Measurements from ENCODE around the gene FIZ1. TPM values are rescaled to one million over a fixed set of nuclear protein-coding genes. Genes with fewer than 3 reads are reported as not detected.
A peak's percentile ranks its signal among the peaks of the same experiment; 100 is the strongest.

The FIZ1 gene
- total and polyA plus RNA-seq, 2 experiments from 2014 or later: 5.4 to 10.1 TPM

DNA sequence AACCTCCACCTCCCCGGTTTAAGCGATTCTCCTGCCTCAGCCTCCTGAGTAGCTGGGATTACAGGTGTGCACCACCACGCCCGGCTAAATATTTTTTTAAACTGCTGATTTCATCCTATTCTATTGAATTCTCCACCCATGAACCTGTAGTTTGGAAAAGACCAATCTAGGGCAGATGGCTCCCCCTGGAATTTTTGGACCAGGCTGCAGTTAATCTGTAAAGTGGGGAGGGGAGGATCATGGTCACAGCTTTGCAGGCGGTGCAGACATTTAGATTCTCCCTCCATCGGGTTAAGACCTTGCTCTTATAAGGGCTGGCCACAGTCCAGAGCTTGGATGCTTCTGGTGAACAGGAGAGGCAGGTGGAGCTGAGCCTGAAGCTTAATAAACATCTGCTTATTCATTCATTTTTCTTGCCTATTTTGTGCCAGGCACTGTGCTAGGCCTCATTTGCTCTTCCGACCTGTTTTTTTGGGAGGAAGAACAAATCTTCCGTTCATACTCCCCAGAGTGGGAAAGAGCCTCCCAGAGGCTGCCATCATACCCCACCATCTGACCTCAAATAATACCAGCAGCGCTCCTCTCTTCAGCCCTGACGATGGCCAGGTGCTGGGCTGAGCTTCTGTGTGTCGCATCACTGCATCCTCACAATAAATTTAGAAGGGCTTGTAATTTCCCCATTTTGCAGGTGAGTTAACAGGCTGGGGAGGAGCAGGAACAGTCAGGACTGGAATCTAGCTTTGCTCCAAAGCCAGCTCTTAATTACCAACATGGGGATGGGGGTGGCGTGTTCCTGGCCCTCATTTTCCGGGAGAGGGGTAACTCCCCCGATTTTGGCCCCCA is 47.8 kb upstream of the FIZ1 start:
- no peaks in the 10 kb centered on the region for H3K9me2 ChIP-seq (ENCODE audit: insufficient read depth)
- no peak overlapping the region for H3K27ac Mint-ChIP-seq
- H3K4me2 ChIP-seq: peak overlapping the region; percentile 87
- peaks cover 41% of the 10 kb centered on the region for H3K36me3 Mint-ChIP-seq (ENCODE audit: low read depth)
- H3K79me2 ChIP-seq (replicated peaks; ENCODE audit: insufficient read depth): peaks cover 37% of the 10 kb centered on the region
- no peak for ATAC-seq
- H3K4me1 ChIP-seq (ENCODE audit: insufficient read depth): no peaks in the 10 kb centered on the region; the same call in 1 of the 2 replicates
- H3K27ac ChIP-seq (ENCODE audit: low read depth): peak overlapping the region; percentile 59; the same call in 1 of the 2 replicates
- peaks cover 41% of the 10 kb centered on the region for H3K27me3 Mint-ChIP-seq (ENCODE audit: insufficient read depth, low read depth, poor library complexity)
- no peaks in the 10 kb centered on the region; the same call in 2 of the 3 replicates for H3K9me3 Mint-ChIP-seq
- no peaks in the 10 kb centered on the region for H3K36me3 ChIP-seq (ENCODE audit: insufficient read depth)
- peak overlapping the region; percentile 84; the same call in 1 of the 2 replicates for H2AFZ ChIP-seq
- no peaks in the 10 kb centered on the region for H3K27me3 ChIP-seq (ENCODE audit: insufficient read depth)
- peak overlapping the region; percentile 65 for H3K4me3 ChIP-seq
- no peak for DNase-seq (ENCODE audit: low spot score)
- H4K20me1 ChIP-seq (replicated peaks; ENCODE audit: insufficient read depth): no peaks in the 10 kb centered on the region
- no peak for TF ChIP-seq JUNB (IDR thresholded peaks at IDR 0.05; ENCODE audit: unreplicated experiment)
- 0 out of 2 replicates have a peak, but pooled peaks have one; percentile 4 for TF ChIP-seq POLR2AphosphoS5 (IDR thresholded peaks at IDR 0.05; ENCODE audit: low read depth)
- H3K4me1 Mint-ChIP-seq: peaks cover 32% of the 10 kb centered on the region
- H3F3A ChIP-seq (replicated peaks; ENCODE audit: low read depth): peaks cover 15% of the 10 kb centered on the region
- H3K4me3 Mint-ChIP-seq: peak overlapping the region; percentile 84

DNA sequence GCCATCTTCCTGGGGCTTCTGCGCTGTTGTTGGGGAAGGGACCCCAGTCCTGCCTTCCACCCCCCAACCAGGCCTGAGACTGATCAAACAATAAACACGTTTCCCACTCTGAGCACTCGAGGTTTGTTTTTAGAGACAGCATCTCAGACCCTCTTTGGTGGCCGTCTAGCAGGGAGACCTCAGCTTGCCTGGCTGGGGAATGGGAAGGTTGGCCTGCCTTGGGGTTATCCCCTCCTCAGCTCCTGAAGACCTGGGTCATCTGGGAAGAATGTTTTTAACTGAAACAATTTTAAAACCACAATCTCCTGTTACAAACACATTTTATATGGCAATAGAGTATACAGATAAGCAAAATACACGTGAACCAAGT is 46.2 kb upstream of the FIZ1 start:
- H3K27ac Mint-ChIP-seq: no peak overlapping the region
- TF ChIP-seq ZNF331 (CRISPR knock-in tag; IDR thresholded peaks at IDR 0.05; ENCODE audit: low read depth) (no peak), ETS1 (IDR thresholded peaks at IDR 0.05) (no peak), NANOG (IDR thresholded peaks at IDR 0.05; ENCODE audit: borderline replicate concordance) (no peak), ZNF114 (CRISPR knock-in tag; IDR thresholded peaks at IDR 0.05) (no peak), JUNB (IDR thresholded peaks at IDR 0.05; ENCODE audit: unreplicated experiment) (no peak), STAT1 (IDR thresholded peaks at IDR 0.05; ENCODE audit: unreplicated experiment) (no peak), EZH2 (IDR thresholded peaks at IDR 0.05; ENCODE audit: low read depth, unreplicated experiment) (no peak), CREB1 (CRISPR knock-in tag; IDR thresholded peaks at IDR 0.05; ENCODE audit: low read depth) (no peak), ZNF462 (CRISPR knock-in tag; IDR thresholded peaks at IDR 0.05) (no peak)
- TF ChIP-seq, protein P1, sequence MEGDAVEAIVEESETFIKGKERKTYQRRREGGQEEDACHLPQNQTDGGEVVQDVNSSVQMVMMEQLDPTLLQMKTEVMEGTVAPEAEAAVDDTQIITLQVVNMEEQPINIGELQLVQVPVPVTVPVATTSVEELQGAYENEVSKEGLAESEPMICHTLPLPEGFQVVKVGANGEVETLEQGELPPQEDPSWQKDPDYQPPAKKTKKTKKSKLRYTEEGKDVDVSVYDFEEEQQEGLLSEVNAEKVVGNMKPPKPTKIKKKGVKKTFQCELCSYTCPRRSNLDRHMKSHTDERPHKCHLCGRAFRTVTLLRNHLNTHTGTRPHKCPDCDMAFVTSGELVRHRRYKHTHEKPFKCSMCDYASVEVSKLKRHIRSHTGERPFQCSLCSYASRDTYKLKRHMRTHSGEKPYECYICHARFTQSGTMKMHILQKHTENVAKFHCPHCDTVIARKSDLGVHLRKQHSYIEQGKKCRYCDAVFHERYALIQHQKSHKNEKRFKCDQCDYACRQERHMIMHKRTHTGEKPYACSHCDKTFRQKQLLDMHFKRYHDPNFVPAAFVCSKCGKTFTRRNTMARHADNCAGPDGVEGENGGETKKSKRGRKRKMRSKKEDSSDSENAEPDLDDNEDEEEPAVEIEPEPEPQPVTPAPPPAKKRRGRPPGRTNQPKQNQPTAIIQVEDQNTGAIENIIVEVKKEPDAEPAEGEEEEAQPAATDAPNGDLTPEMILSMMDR (conservative IDR thresholded peaks at IDR 0.05; ENCODE audit: low read depth in 2 of 2): no peak

More for the DNA sequence above, 46.2 kb upstream of the FIZ1 start:
- peaks cover 25% of the 10 kb centered on the region for H3K4me1 Mint-ChIP-seq
- H3F3A ChIP-seq (replicated peaks; ENCODE audit: low read depth): peaks cover 22% of the 10 kb centered on the region
- DNase-seq (ENCODE audit: low spot score) (no peak), ATAC-seq (no peak)
- no peaks in the 10 kb centered on the region for H3K27me3 ChIP-seq (ENCODE audit: insufficient read depth)
- H3K36me3 ChIP-seq (ENCODE audit: insufficient read depth): no peaks in the 10 kb centered on the region
- no peak overlapping the region for H3K4me2 ChIP-seq
- peak overlapping the region; percentile 84 for H3K4me3 Mint-ChIP-seq
- H3K9me3 Mint-ChIP-seq: peaks cover under 1% of the 10 kb centered on the region; the same call in 2 of the 3 replicates
- no peak overlapping the region for H2AFZ ChIP-seq
- H3K4me3 ChIP-seq: no peak overlapping the region
- peaks cover 41% of the 10 kb centered on the region for H3K27me3 Mint-ChIP-seq (ENCODE audit: insufficient read depth, low read depth, poor library complexity)
- H3K4me1 ChIP-seq (ENCODE audit: insufficient read depth): no peaks in the 10 kb centered on the region; the same call in 1 of the 2 replicates
- no peaks in the 10 kb centered on the region for H3K9me2 ChIP-seq (ENCODE audit: insufficient read depth)
- no peak overlapping the region for H3K27ac ChIP-seq (ENCODE audit: low read depth)
- H4K20me1 ChIP-seq (replicated peaks; ENCODE audit: insufficient read depth): no peaks in the 10 kb centered on the region
- H3K79me2 ChIP-seq (replicated peaks; ENCODE audit: insufficient read depth): peaks cover 37% of the 10 kb centered on the region
- H3K36me3 Mint-ChIP-seq (ENCODE audit: low read depth): peaks cover 37% of the 10 kb centered on the region
